GM19025 (cell line): ENCODE results near the gene CXCL14.

Source experiments
- ATAC-seq: cut with Tn5 transposase; IDR thresholded peaks from one replicate; pipeline ENCODE4 v1.9.1; 2021; ENCODE audit warnings: mild to moderate bottlenecking, low read depth, moderate library complexity; ENCODE audit not compliant: unreplicated experiment

Gene CXCL14

GRCh38 chr5:135578685-135579341 is at the start of gene CXCL14:
Gene CXCL14, minus strand, starts transcription at chr5:135578991. Its CDS starts 213 bp downstream, at chr5:135578778.
- no peak for ATAC-seq

GRCh38 chr5:135626636-135627035 is 47.8 kb upstream of the CXCL14 start:
- no peak for ATAC-seq

GRCh38 chr5:135625961-135626360 is 47.2 kb upstream of the CXCL14 start:
- ATAC-seq, result no peak

GRCh38 chr5:135625486-135625885 is 46.7 kb upstream of the CXCL14 start:
- no peak for ATAC-seq

GRCh38 chr5:135625061-135625460 is 46.3 kb upstream of the CXCL14 start:
- no peak for ATAC-seq

- no peak for ATAC-seq
These were observed 44.5 kb upstream of the CXCL14 start for GRCh38 chr5:135623186-135623715.

GRCh38 chr5:135615581-135616260 is 36.9 kb upstream of the CXCL14 start:
- ATAC-seq, result no peak

- no peak for ATAC-seq
These were observed 36.4 kb upstream of the CXCL14 start for GRCh38 chr5:135615171-135615570.

GRCh38 chr5:135609981-135610380 is 31.2 kb upstream of the CXCL14 start:
- ATAC-seq, result no peak

- ATAC-seq, result no peak
These were observed 30.1 kb upstream of the CXCL14 start for GRCh38 chr5:135608761-135609443.

- ATAC-seq, result no peak
These were observed 29.6 kb upstream of the CXCL14 start for GRCh38 chr5:135608361-135608760.

GRCh38 chr5:135606431-135606830 is 27.6 kb upstream of the CXCL14 start:
- ATAC-seq, result no peak

GRCh38 chr5:135605221-135605620 is 26.4 kb upstream of the CXCL14 start:
- no peak for ATAC-seq

- no peak for ATAC-seq
These were observed 25.3 kb upstream of the CXCL14 start for GRCh38 chr5:135604056-135604455.

- ATAC-seq, result no peak
These were observed 24.3 kb upstream of the CXCL14 start for GRCh38 chr5:135602882-135603721.

- ATAC-seq, result no peak
These were observed 22.7 kb upstream of the CXCL14 start for GRCh38 chr5:135601466-135601865.

- ATAC-seq, result no peak
These were observed 22.2 kb upstream of the CXCL14 start for GRCh38 chr5:135600971-135601381.

- ATAC-seq, result no peak
These were observed 21.4 kb upstream of the CXCL14 start for GRCh38 chr5:135600152-135600570.

GRCh38 chr5:135599421-135600151 is 20.8 kb upstream of the CXCL14 start:
- ATAC-seq, result no peak
